GM08714 (cell line): Measurements from ENCODE around the gene RAB7A.
A peak's percentile ranks its signal among the peaks of the same experiment; 100 is the strongest.

ENCODE experiments used
- H3K4me3 ChIP-seq: fragments of 200-500 bp; sonication (Bioruptor generic); 2 replicates; pipeline ENCODE4 v1.5.1; 2014; ENCODE audit warnings: mild to moderate bottlenecking, low read length, inconsistent platforms
- ZNF274 ChIP-seq: IDR thresholded peaks from 2 replicates; pipeline ENCODE4 v1.6.1; 2012; ENCODE audit warnings: mild to moderate bottlenecking, low read depth, low read length

Gene RAB7A

DNA sequence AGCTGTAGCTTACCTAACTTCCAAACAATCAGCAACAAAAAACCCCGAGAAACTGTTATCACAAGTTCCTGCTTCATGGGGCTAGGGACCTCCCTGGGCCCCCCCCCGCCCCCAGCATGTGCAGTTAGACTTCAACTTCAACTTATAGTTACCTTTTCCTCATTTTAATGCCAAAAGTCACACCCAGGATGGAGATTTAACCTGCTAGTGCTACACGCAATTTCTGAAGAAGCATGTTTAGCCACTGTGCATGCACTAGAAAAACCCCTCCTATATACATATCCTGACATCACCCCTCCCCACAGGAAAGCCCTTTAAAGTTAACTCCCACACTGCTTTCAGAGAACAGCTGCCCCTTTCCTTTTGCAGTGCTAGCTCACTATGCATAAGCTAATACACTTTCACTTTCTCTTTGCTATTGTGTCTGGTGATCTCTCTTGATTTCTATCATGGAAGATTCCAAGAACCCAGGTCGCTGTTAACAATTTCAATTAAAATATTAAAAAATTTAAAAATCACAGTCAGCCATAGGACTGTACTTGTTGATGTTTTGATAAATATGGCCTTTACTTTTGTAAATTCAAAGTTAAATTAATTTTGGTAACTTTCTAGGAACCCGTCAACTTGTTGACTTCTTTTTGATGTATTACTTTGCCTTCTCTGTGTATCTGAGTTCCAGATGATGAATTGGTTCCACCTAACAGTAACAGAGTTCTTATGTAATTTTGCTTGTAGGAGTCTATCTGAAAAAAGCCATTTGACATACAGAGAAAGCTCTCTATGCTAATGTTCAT is 78.2 kb downstream of the RAB7A start:
- peak overlapping the region; percentile 46; the same call in 1 of the 2 replicates for H3K4me3 ChIP-seq
- no peak for TF ChIP-seq ZNF274

DNA sequence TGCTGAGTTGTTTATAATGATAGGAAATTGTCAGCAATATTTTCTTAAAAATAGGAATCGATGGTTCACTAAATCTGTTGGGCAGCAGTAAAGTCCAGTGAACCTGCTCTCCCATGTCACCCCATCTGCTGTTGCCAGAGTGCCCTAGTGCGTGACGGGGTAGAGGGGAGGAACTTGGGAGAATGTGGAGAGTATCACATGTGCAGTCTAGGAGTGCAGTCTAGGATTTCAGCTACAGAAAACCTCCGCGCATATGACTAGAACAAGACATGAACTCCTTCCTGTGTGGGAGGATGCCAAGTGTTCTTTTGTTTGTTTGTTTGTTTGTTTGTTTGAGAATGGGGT is 78.8 kb downstream of the RAB7A start:
- no peak overlapping the region for H3K4me3 ChIP-seq
- no peak for TF ChIP-seq ZNF274

DNA sequence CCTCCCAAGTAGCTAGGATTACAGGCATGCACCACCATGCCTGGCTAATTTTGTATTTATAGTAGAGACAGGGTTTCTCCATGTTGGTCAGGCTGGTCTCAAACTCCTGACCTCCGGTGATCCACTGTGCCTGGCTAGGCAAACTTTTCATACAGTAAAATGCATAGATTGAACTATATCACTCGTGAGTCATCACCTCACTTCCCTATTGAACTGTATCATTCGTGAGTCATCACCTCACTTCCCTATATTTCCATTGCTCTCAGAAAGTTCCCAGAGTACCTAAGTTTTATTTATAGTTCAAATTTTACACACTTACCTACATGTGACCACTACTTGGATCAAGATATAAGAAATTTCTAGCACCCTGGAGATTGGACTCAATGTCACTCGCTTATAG is 79.8 kb downstream of the RAB7A start:
- no peak for TF ChIP-seq ZNF274
- H3K4me3 ChIP-seq = no peak overlapping the region

DNA sequence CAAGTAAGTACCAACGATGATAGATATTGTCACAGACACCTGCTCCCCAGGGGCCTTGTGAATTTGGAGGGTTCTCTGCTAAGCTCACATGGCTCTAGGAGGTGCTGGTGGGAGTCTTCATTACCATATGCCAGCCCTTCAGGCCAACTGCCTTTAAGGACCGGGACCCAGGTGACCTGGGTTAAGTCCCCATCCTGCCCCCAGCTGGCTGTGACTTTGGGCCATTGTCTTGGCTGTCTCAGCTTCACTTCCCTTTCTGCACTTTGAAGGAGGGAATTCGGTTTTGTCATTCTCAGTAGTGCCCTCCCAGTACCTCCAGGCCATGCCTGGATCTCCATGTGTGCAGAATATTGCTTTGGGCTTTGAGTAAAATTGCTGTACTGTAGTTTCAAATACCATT is 80.6 kb downstream of the RAB7A start:
- TF ChIP-seq ZNF274 = no peak
- no peak overlapping the region for H3K4me3 ChIP-seq

DNA sequence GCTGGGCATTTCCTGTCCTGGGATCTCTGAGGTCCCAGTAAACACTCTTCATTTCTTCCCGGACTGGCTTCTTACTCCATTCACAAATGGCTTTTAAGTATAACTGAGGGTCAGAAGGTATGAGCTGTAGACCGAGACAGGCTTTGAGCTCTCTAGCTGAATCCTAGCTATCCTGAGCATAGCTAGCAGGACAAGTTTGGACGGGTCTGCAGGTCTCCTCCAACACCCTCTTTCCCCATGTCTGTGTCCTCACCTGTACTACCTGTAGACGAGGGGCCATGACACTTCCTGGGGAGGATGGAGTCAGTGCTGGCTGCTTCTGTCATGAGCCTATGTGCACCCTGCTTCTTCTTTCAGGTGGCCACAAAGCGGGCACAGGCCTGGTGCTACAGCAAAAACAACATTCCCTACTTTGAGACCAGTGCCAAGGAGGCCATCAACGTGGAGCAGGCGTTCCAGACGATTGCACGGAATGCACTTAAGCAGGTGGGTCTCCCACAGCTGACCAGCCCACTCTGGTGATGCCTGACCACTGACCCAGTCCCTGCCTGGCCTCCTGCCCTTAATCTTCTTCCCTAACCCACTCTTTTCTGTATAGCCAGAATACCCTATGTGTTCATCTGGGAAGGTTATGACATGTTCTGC is 81.3 kb downstream of the RAB7A start:
- no peak for TF ChIP-seq ZNF274
- no peak overlapping the region for H3K4me3 ChIP-seq

DNA sequence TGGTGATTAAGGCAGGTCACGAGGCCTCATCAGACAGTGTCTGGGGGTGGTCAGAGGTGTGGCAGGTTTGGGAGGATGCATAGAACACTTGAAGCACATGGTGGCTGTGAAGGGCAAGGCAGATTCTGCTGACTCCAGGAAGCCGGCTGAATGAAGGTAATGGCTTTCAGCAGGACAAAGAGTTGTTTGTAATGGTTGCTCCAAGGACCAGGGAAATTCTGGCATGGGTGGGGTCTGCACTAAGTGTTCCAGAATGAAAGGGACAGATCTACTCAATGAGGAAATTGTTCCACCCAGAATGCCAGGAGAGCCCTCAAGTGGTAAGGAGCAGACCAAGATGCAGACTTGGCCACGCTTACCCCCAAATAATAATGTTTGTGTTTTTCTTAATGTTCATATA is 82.7 kb downstream of the RAB7A start:
- no peak for TF ChIP-seq ZNF274
- H3K4me3 ChIP-seq = no peak overlapping the region

DNA sequence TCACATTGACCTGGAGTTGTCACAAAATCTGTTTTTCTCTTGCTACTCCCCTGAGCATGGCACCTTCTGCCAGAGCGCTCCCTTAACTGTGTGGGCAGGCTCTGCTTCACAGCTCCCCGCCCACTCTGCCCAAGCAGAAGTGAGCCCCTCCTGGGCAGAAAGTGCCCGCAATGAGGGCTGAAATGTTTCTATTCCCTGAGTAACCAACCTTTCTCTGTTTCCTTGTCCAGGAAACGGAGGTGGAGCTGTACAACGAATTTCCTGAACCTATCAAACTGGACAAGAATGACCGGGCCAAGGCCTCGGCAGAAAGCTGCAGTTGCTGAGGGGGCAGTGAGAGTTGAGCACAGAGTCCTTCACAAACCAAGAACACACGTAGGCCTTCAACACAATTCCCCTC is 87.1 kb downstream of the RAB7A start:
- H3K4me3 ChIP-seq = no peak overlapping the region
- TF ChIP-seq ZNF274 = no peak

DNA sequence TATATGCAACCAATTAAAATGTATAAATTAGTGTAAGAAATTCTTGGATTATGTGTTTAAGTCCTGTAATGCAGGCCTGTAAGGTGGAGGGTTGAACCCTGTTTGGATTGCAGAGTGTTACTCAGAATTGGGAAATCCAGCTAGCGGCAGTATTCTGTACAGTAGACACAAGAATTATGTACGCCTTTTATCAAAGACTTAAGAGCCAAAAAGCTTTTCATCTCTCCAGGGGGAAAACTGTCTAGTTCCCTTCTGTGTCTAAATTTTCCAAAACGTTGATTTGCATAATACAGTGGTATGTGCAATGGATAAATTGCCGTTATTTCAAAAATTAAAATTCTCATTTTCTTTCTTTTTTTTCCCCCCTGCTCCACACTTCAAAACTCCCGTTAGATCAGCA is 88.1 kb downstream of the RAB7A start:
- TF ChIP-seq ZNF274 = no peak
- no peak overlapping the region for H3K4me3 ChIP-seq

DNA sequence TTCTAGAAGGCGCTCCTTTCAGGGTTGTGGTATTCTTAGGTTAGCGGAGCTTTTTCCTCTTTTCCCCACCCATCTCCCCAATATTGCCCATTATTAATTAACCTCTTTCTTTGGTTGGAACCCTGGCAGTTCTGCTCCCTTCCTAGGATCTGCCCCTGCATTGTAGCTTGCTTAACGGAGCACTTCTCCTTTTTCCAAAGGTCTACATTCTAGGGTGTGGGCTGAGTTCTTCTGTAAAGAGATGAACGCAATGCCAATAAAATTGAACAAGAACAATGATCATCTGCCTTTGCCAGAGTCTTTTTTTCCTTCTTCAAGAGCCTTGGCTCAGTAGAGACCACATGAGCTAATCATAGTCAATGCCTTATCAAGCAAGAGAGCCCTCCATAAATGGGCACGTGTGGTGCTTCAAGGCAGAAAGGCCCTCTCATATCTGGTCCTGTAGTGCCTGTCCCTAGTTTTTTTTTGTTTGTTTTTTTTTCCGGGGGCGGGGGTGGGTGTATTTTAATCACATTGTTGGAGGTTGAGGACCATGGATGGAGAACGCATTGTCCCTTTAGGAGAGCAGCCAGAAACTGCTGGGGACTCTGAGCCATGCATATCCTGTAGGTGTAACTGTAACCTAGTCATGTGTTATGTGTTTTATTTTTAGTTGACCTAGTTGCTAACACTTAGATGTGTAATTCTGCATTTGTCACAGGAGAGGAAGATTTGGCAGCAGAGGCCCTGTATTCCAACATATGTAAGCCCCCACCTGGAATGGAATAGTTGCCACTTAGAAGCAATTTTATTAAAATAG is 88.7 kb downstream of the RAB7A start:
- no peak for TF ChIP-seq ZNF274
- H3K4me3 ChIP-seq = no peak overlapping the region

DNA sequence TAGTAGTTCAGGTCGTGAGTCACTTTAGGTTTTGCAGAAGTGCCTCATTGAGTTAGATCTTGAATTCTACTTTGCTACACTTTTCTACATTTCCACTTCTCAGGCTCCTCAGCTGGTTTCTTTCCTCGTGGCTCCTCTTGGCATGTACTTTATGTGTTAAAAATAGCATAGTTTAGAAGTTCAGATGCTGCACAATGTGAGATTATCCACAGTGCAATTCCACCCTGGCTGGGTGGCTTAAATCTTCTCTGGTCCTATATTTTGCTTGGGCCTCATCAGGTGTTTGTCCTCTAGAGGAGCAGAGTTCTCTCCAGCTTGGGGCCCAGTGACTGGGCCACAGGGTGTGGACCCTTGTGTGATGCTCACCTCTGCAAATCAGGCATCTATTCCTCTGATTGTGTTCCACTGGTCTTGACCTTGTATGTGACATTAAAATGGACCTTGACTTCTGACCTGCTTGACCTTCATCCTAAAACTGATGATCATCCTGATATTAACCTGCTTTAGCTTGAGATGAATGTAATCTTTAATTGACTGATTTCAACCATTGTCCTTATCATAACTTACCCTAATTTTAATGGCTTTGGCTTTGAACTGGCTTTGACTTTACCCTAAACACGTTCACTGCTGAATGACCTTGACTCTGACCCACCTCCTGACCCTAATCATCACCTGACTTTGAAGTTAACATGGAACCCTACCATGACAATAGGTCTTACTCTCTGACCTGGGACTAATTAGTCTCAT is 89.5 kb downstream of the RAB7A start:
- no peak overlapping the region for H3K4me3 ChIP-seq
- no peak for TF ChIP-seq ZNF274

DNA sequence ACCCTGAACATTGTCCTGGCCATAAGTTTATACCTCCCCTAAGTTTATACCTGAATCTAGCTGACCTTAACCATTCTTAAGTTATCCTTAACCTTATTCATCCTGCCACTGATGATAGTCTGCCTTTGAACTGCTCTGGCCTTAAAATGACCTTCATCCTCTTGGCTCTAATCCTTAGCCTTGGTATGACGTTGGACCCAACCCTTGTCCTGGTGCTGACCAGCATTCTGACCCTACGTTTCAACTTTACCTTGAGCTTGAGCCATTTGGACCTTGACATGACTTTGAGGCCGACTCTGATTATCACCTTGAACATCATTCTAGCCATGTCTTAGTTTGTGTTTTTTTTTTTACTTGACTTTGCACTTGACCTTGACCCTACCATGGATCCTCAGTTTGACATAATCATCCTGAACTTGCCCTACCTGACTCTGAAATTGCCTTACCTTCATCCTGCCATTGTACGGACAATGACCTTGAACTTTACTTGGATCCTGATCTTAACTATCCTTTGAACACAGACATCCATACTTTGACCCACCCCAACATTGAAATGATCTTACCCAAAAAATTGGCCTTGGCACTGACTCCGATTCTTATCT is 92.3 kb downstream of the RAB7A start:
- no peak overlapping the region for H3K4me3 ChIP-seq
- no peak for TF ChIP-seq ZNF274

DNA sequence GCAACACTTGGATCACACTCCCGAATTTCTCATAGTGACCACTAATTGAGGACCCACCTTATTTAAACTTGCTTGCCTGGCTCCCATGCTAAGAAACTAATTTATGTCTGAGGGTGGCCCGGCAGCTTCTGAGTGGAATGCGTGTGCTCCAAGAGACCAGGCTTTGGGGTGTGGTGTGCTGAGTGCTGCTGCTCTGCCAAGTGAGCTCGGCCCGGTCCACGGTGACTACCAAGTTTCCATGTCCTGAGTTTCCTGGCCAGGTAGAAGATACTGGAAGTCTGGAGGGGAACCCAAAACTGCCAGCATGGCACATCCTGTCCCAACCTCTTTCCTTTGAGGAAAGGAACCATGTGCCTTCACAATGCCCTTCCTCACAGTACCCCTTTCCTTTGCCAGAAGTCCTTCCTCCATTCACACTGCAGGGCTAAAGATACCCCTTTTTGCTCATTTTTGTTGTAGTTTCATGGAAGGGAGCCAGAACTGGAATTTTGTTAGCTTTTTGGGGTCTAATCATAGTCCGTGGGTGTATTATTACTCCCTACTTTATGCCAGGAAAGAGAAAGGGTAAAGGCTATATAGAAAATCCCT is 94.4 kb downstream of the RAB7A start:
- H3K4me3 ChIP-seq = no peak overlapping the region
- TF ChIP-seq ZNF274 = no peak

DNA sequence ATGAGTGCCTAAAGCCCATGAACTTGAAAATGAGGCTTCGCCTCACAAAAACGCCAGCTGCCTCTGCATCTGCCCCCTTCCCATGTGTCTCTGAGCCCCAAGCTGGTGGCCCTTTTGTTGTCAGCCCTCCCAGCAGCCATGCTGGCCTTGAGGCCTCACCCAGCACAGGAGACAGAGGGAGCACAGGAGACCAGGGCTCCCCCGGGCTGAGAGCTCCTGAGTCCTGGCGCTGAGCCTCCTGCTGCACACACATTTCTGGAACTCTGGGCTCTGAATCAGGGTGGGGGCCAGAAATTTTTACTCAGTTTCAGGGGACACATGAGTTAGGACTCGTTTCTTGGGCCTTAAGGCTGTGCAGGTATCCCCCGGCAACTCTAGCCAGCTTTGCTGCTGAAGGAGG is 97.0 kb downstream of the RAB7A start:
- H3K4me3 ChIP-seq = no peak overlapping the region
- no peak for TF ChIP-seq ZNF274

DNA sequence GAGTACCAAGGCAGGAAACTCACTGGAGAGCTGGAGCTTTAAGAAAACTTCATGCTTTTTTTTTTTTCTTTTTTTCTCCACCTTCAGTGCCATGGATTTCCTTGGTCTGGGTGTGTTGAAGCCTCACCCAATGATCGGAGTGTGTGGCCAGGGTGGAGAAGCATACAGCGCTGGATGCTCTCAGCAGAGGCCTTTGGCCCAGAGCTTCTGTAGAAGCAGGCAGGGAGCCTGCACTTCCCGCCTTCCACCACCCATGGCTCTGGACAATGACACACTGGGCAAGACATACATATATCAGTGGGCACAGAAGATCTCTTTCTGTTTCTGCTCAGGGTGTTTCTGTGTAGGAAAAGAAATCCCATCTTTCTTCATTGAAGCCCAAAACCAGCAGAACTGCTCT is 97.6 kb downstream of the RAB7A start:
- no peak overlapping the region for H3K4me3 ChIP-seq
- no peak for TF ChIP-seq ZNF274
